NCI-H510A (cell line): ENCODE data around the gene TPRG1.

Experiments used
- DNase-seq: peaks from one replicate; lab custom pipeline; 2025; lab: John Stamatoyannopoulos, UW

The TPRG1 gene

GRCh38 chr3:189171707-189172106, at the start of gene TPRG1:
TPRG1 (plus strand) TSS chr3:189171971; CDS start chr3:189207385, 35,414 bp downstream.
- DNase-seq = no peak

GRCh38 chr3:189122110-189122509, 49.7 kb upstream of the TPRG1 start:
- no peak for DNase-seq

- DNase-seq = no peak
Measured at GRCh38 chr3:189122526-189123205, 49.1 kb upstream of the TPRG1 start.

GRCh38 chr3:189123595-189124387, 48.0 kb upstream of the TPRG1 start:
- DNase-seq = no peak

GRCh38 chr3:189132231-189132671, 39.5 kb upstream of the TPRG1 start:
- DNase-seq = no peak

GRCh38 chr3:189132839-189133238, 38.9 kb upstream of the TPRG1 start:
- DNase-seq = no peak

- no peak for DNase-seq
Measured at GRCh38 chr3:189133768-189134167, 38.0 kb upstream of the TPRG1 start.

- DNase-seq = no peak
Measured at GRCh38 chr3:189137416-189137815, 34.4 kb upstream of the TPRG1 start.

- DNase-seq = no peak
Measured at GRCh38 chr3:189138901-189139610, 32.7 kb upstream of the TPRG1 start.

GRCh38 chr3:189139611-189139940, 32.2 kb upstream of the TPRG1 start:
- DNase-seq = no peak

GRCh38 chr3:189142527-189142926, 29.2 kb upstream of the TPRG1 start:
- no peak for DNase-seq

GRCh38 chr3:189143321-189143720, 28.4 kb upstream of the TPRG1 start:
- no peak for DNase-seq

GRCh38 chr3:189143771-189144170, 28.0 kb upstream of the TPRG1 start:
- DNase-seq = no peak

GRCh38 chr3:189144645-189145044, 27.1 kb upstream of the TPRG1 start:
- DNase-seq = no peak

GRCh38 chr3:189146848-189147247, 24.9 kb upstream of the TPRG1 start:
- no peak for DNase-seq

- DNase-seq = no peak
Measured at GRCh38 chr3:189148081-189148507, 23.7 kb upstream of the TPRG1 start.

- no peak for DNase-seq
Measured at GRCh38 chr3:189149203-189149602, 22.6 kb upstream of the TPRG1 start.

GRCh38 chr3:189157232-189158007, 14.4 kb upstream of the TPRG1 start:
- DNase-seq = no peak

- DNase-seq = no peak
Measured at GRCh38 chr3:189158034-189158433, 13.7 kb upstream of the TPRG1 start.

GRCh38 chr3:189160519-189161309, 11.1 kb upstream of the TPRG1 start:
- no peak for DNase-seq

GRCh38 chr3:189165092-189165612, 6.6 kb upstream of the TPRG1 start:
- DNase-seq = no peak
